Mammary epithelial cell (primary cell): ENCODE data around the gene ZCCHC24.

Experiments used
- CTCF ChIP-seq, 2 donors: IDR thresholded peaks in 1 of 2; conservative IDR thresholded peaks in 1 of 2; 2 replicates each; pipeline ENCODE4 v1.5.1; 2011 to 2012; ENCODE audit warnings: inconsistent platforms in 2 of 2, low read length in 2 of 2, mild to moderate bottlenecking in 2 of 2, control low read depth in 1 of 2, low read depth in 1 of 2; ENCODE audit not compliant: insufficient read depth in 1 of 2; ENCODE audit errors: extremely low read depth in 1 of 2
- EZH2 ChIP-seq: IDR thresholded peaks from 2 replicates; pipeline ENCODE4 v1.6.1; 2012; ENCODE audit warnings: low read length, inconsistent platforms, borderline replicate concordance

- TF ChIP-seq CTCF (conservative IDR thresholded peaks at IDR 0.05 in 1 of 2, IDR thresholded peaks at IDR 0.05 in 1 of 2; ENCODE audit: extremely low read depth in 1 of 2, insufficient read depth in 1 of 2, low read depth in 1 of 2, low read length in 2 of 2) (no peak), EZH2 (no peak)
Observed at GRCh38 chr10:79472449-79472848, 27.0 kb upstream of the ZCCHC24 start.
